ENCODE data around the gene PLCB3. TPM values are rescaled to one million over a fixed set of nuclear protein-coding genes. Genes with fewer than 3 reads are reported as not detected.

The PLCB3 gene
- total RNA-seq, 1 experiment from 2014 or later: 80.2 TPM

DNA sequence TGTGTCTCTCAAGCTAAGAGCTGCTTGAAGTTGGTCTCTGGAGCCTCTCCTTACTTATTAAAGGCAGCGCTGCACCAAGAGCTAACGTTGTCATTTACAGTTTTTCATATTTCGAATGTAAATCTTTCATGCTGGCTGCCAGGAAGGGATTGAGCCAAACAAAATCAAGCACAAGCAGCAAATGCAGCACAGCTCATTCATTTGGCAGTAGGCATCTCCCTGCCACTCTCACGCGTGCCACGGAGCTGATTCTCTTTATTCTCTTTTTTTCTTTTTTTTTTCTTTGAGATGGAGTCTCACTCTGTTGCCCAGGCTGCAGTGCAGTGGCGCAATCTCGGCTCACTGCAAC is 18.4 kb upstream of the PLCB3 start:
- H4K91ac ChIP-seq (ENCODE audit: insufficient read length, low read depth, low read length): no peak overlapping the region
- H2BK20ac ChIP-seq (ENCODE audit: low read depth, low read length, poor library complexity, severe bottlenecking): no peak overlapping the region
- peaks cover 18 to 29% of the 10 kb centered on the region in 2 experiments for H3K4me1 Mint-ChIP-seq

More for the DNA sequence above, 18.4 kb upstream of the PLCB3 start:
- H3K14ac ChIP-seq (ENCODE audit: insufficient read depth, low read length): no peak overlapping the region
- H3K4me2 ChIP-seq (ENCODE audit: insufficient read depth, insufficient read length, low read length): no peak overlapping the region
- H2BK120ac ChIP-seq (ENCODE audit: low read depth, low read length, poor library complexity, severe bottlenecking): no peak overlapping the region
- H2BK12ac ChIP-seq (ENCODE audit: insufficient read length, low read depth, low read length): no peak overlapping the region
- Mint-ChIP-seq H3K9me3 (no peaks in the 10 kb centered on the region), H3K4me3 (peak overlapping the region; percentile 67 to 81; a peak in 3 of 5 replicates), H3K36me3 (ENCODE audit: insufficient read depth in 1 of 3, low read depth in 3 of 3) (peaks cover 3 to 13% (median 5%) of the 10 kb centered on the region in 3 experiments; a peak in 4 of 7 replicates), H3K27me3 (ENCODE audit: low read depth) (peaks cover 20% of the 10 kb centered on the region), H3K27ac (no peak overlapping the region)
- no peaks in the 10 kb centered on the region for H3K79me2 ChIP-seq (ENCODE audit: insufficient read depth, low read length)
- no CpG with 5 or more reads among the region's 8 CpGs for WGBS (ENCODE audit: extremely low coverage, insufficient read length, low lambda C conversion rate)
- no peak overlapping the region for H3T11ph ChIP-seq (ENCODE audit: low read length)
- no peak overlapping the region for H2BK15ac ChIP-seq (ENCODE audit: low read depth, low read length)
- no peak overlapping the region for H3K56ac ChIP-seq (ENCODE audit: insufficient read length, low read depth, low read length)
- no peak overlapping the region for H2AK5ac ChIP-seq (ENCODE audit: insufficient read length, low read length)
- peaks cover 21% of the 10 kb centered on the region for H3K23me2 ChIP-seq (ENCODE audit: insufficient read length, low read depth, low read length, poor library complexity, severe bottlenecking)
- no peak overlapping the region for H4K8ac ChIP-seq (replicated peaks; ENCODE audit: insufficient read length, low read depth, low read length)
- TF ChIP-seq, protein P1, sequence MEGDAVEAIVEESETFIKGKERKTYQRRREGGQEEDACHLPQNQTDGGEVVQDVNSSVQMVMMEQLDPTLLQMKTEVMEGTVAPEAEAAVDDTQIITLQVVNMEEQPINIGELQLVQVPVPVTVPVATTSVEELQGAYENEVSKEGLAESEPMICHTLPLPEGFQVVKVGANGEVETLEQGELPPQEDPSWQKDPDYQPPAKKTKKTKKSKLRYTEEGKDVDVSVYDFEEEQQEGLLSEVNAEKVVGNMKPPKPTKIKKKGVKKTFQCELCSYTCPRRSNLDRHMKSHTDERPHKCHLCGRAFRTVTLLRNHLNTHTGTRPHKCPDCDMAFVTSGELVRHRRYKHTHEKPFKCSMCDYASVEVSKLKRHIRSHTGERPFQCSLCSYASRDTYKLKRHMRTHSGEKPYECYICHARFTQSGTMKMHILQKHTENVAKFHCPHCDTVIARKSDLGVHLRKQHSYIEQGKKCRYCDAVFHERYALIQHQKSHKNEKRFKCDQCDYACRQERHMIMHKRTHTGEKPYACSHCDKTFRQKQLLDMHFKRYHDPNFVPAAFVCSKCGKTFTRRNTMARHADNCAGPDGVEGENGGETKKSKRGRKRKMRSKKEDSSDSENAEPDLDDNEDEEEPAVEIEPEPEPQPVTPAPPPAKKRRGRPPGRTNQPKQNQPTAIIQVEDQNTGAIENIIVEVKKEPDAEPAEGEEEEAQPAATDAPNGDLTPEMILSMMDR (conservative IDR thresholded peaks at IDR 0.05): no peak
- no peak overlapping the region for H3K27ac ChIP-seq (ENCODE audit: insufficient read length, low read depth, low read length)
- no peaks in the 10 kb centered on the region for H3K79me1 ChIP-seq (ENCODE audit: insufficient read depth, low read depth, low read length, poor library complexity, severe bottlenecking)
- H3K9me3 ChIP-seq (ENCODE audit: control insufficient read depth, low read depth, low read length): no peaks in the 10 kb centered on the region
- no peak overlapping the region for H2BK5ac ChIP-seq (ENCODE audit: insufficient read length, low read length)
- no peak overlapping the region for H3K18ac ChIP-seq (ENCODE audit: insufficient read length, low read depth, low read length)
- H3K4me1 ChIP-seq (ENCODE audit: insufficient read depth, low read length): 0 out of 2 replicates have a peak, but pooled peaks cover 3% of the 10 kb centered on the region
- H3K27me3 ChIP-seq (ENCODE audit: insufficient read depth, low read length): no peaks in the 10 kb centered on the region; the same call in 1 of the 2 replicates
- H2AFZ ChIP-seq (ENCODE audit: low read length): no peak overlapping the region
- no peak overlapping the region for H3K4ac ChIP-seq (ENCODE audit: low read depth, low read length)
- H4K5ac ChIP-seq (ENCODE audit: insufficient read length, low read depth, low read length): no peak overlapping the region
- H3K23ac ChIP-seq (ENCODE audit: insufficient read length, low read depth, low read length): no peak overlapping the region
- no peaks in the 10 kb centered on the region for H4K20me1 ChIP-seq (ENCODE audit: control insufficient read depth, insufficient read depth, insufficient read length)
- no peak overlapping the region for H3K9ac ChIP-seq (ENCODE audit: extremely low read depth, insufficient read length, low read length)
- no peak for DNase-seq

Measured in H9 (cell line).